ENCODE data around the gene DUSP19. TPM values are rescaled to one million over a fixed set of nuclear protein-coding genes. Genes with fewer than 3 reads are reported as not detected.

Gene DUSP19
- total and polyA plus RNA-seq, 2 of the 13 experiments (the other 11 are each of a cell fraction or from before 2014, with no cell fraction given): 1.3 to 1.9 TPM

DNA sequence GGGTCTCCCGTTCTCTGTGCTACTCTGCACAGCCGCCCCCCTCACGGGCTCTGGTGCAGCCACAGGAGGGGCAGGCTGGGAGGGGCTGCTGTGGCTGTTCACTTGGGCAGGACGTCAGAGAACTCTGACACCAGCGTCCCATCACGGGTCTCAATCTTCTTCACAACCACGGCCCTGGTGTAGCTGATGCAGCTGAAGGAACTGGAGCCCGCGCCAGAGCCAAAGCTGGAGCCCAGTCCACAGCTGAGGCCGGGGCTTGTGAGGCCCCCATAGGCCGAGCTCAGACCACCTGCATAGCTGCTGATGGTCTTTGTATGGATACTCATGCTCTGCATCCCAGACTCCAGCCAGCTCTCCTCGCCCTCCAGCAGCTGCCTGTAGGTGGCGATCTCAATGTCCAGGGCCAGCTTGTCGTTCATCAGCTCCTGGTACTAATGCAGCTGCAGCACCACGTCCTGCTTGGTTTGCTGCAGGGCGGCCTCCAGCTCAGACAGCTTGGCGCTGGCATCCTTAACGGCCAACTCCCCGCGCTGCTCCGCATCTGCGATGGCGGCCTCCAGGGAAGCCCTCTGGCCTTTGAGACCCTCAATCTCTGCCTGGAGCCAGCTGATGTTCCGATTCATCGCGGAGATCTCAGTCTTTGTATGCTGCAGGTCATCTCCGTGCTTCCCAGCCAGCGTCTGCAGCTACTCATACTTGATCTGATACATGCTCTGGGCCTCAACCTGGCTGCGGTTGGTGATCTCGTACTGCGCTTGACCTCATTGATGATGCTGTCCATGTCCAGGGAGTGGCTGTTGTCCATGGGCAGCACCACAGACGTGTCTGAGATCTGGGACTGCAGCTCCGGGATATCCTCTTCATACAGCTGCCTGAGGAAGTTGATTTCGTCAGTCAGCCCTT is 7.4 kb upstream of the DUSP19 start (continued):
- TF ChIP-seq SRY (CRISPR knock-in tag; IDR thresholded peaks at IDR 0.05) (no peak), TOE1 (CRISPR knock-in tag; IDR thresholded peaks at IDR 0.05) (no peak), SNAI1 (CRISPR knock-in tag; IDR thresholded peaks at IDR 0.05; ENCODE audit: borderline replicate concordance) (no peak), ZSCAN21 (CRISPR knock-in tag; IDR thresholded peaks at IDR 0.05; ENCODE audit: borderline replicate concordance) (no peak; the same call in 1 of the 2 replicates), PCBP2 (optimal IDR thresholded peaks at IDR 0.05; ENCODE audit: low read depth, low read length, poor library complexity, severe bottlenecking) (no peak), KDM5A (IDR thresholded peaks at IDR 0.05; ENCODE audit: borderline replicate concordance, low read length) (no peak), MTF2 (CRISPR knock-in tag; IDR thresholded peaks at IDR 0.05; ENCODE audit: borderline replicate concordance) (no peak), ZMAT3 (CRISPR knock-in tag; conservative IDR thresholded peaks at IDR 0.05) (no peak), ZC3H13 (CRISPR knock-in tag; IDR thresholded peaks at IDR 0.05) (0 out of 2 replicates have a peak, but pooled peaks have one; percentile 49), ZBTB1 (CRISPR knock-in tag; IDR thresholded peaks at IDR 0.05; ENCODE audit: borderline replicate concordance) (no peak), ZMYM4 (CRISPR knock-in tag; IDR thresholded peaks at IDR 0.05) (peak; percentile 49; the same call in 1 of the 2 replicates), KLF6 (CRISPR knock-in tag; IDR thresholded peaks at IDR 0.05) (no peak), KAT7 (CRISPR knock-in tag; IDR thresholded peaks at IDR 0.05; ENCODE audit: borderline replicate concordance) (no peak), REXO4 (CRISPR knock-in tag; IDR thresholded peaks at IDR 0.05; ENCODE audit: borderline replicate concordance) (no peak)
- TF ChIP-seq, protein P1, sequence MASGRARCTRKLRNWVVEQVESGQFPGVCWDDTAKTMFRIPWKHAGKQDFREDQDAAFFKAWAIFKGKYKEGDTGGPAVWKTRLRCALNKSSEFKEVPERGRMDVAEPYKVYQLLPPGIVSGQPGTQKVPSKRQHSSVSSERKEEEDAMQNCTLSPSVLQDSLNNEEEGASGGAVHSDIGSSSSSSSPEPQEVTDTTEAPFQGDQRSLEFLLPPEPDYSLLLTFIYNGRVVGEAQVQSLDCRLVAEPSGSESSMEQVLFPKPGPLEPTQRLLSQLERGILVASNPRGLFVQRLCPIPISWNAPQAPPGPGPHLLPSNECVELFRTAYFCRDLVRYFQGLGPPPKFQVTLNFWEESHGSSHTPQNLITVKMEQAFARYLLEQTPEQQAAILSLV (CRISPR knock-in tag; IDR thresholded peaks at IDR 0.05; ENCODE audit: borderline replicate concordance): no peak
- TF ChIP-seq, protein P2, sequence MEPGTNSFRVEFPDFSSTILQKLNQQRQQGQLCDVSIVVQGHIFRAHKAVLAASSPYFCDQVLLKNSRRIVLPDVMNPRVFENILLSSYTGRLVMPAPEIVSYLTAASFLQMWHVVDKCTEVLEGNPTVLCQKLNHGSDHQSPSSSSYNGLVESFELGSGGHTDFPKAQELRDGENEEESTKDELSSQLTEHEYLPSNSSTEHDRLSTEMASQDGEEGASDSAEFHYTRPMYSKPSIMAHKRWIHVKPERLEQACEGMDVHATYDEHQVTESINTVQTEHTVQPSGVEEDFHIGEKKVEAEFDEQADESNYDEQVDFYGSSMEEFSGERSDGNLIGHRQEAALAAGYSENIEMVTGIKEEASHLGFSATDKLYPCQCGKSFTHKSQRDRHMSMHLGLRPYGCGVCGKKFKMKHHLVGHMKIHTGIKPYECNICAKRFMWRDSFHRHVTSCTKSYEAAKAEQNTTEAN (CRISPR knock-in tag; conservative IDR thresholded peaks at IDR 0.05): no peak
- TF ChIP-seq, protein P3, sequence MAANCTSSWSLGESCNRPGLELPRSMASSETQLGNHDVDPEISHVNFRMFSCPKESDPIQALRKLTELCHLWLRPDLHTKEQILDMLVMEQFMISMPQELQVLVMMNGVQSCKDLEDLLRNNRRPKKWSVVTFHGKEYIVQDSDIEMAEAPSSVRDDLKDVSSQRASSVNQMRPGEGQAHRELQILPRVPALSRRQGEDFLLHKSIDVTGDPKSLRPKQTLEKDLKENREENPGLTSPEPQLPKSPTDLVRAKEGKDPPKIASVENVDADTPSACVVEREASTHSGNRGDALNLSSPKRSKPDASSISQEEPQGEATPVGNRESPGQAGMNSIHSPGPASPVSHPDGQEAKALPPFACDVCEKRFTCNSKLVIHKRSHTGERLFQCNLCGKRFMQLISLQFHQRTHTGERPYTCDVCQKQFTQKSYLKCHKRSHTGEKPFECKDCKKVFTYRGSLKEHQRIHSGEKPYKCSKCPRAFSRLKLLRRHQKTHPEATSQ (CRISPR knock-in tag; IDR thresholded peaks at IDR 0.05; ENCODE audit: borderline replicate concordance): no peak
- TF ChIP-seq, protein P4, sequence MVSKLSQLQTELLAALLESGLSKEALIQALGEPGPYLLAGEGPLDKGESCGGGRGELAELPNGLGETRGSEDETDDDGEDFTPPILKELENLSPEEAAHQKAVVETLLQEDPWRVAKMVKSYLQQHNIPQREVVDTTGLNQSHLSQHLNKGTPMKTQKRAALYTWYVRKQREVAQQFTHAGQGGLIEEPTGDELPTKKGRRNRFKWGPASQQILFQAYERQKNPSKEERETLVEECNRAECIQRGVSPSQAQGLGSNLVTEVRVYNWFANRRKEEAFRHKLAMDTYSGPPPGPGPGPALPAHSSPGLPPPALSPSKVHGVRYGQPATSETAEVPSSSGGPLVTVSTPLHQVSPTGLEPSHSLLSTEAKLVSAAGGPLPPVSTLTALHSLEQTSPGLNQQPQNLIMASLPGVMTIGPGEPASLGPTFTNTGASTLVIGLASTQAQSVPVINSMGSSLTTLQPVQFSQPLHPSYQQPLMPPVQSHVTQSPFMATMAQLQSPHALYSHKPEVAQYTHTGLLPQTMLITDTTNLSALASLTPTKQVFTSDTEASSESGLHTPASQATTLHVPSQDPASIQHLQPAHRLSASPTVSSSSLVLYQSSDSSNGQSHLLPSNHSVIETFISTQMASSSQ (IDR thresholded peaks at IDR 0.05; ENCODE audit: low read depth): no peak
- TF ChIP-seq, protein P4 (CRISPR knock-in tag; IDR thresholded peaks at IDR 0.05; ENCODE audit: borderline replicate concordance): no peak
